Measurements from ENCODE around the gene PIAS4.

Gene PIAS4

GRCh38 chr19:3970313-3970807 is 37.2 kb upstream of the PIAS4 start (continued):
- TF ChIP-seq HOXD13 (CRISPR knock-in tag; IDR thresholded peaks at IDR 0.05; ENCODE audit: borderline replicate concordance): no peak
- no peak for TF ChIP-seq ZNF221 (tag by site-specific recombination; IDR thresholded peaks at IDR 0.05; ENCODE audit: borderline replicate concordance)
- TF ChIP-seq ZNF549 (tag by site-specific recombination; IDR thresholded peaks at IDR 0.05): no peak
- 0 out of 2 replicates have a peak, but pooled peaks have one; percentile 5 for TF ChIP-seq EGR2 (tag by site-specific recombination; IDR thresholded peaks at IDR 0.05; ENCODE audit: low read depth)
- peak; percentile 54; the same call in 1 of the 2 replicates for TF ChIP-seq KLF9 (tag by site-specific recombination; IDR thresholded peaks at IDR 0.05; ENCODE audit: low read depth)
- TF ChIP-seq ZNF37A (tag by site-specific recombination; IDR thresholded peaks at IDR 0.05): no peak
- peak; percentile 81; the same call in 1 of the 2 replicates for TF ChIP-seq ZBTB6 (tag by site-specific recombination; IDR thresholded peaks at IDR 0.05)
- TF ChIP-seq GLI2 (tag by site-specific recombination; IDR thresholded peaks at IDR 0.05; ENCODE audit: borderline replicate concordance, low read depth): no peak
- no peak for TF ChIP-seq YY1 (tag by site-specific recombination; IDR thresholded peaks at IDR 0.05)
- TF ChIP-seq ZNF449 (tag by site-specific recombination; IDR thresholded peaks at IDR 0.05): no peak
- no peak for TF ChIP-seq REST (tag by site-specific recombination; IDR thresholded peaks at IDR 0.05)
- TF ChIP-seq SP2 (tag by site-specific recombination; IDR thresholded peaks at IDR 0.05): peak; percentile 34
- no peak for TF ChIP-seq ZNF366 (tag by site-specific recombination; conservative IDR thresholded peaks at IDR 0.05)
- TF ChIP-seq ZNF19 (tag by site-specific recombination; IDR thresholded peaks at IDR 0.05; ENCODE audit: low read depth): no peak
- no peak for TF ChIP-seq ZSCAN5A (tag by site-specific recombination; IDR thresholded peaks at IDR 0.05)
- no peak for TF ChIP-seq MEIS1 (CRISPR knock-in tag; IDR thresholded peaks at IDR 0.05; ENCODE audit: borderline replicate concordance)
- no peak for TF ChIP-seq ZNF155 (tag by site-specific recombination; IDR thresholded peaks at IDR 0.05)
- TF ChIP-seq ZNF660 (tag by site-specific recombination; IDR thresholded peaks at IDR 0.05): no peak
- TF ChIP-seq ZNF792 (tag by site-specific recombination; IDR thresholded peaks at IDR 0.05): no peak
- no peak for TF ChIP-seq IKZF3 (tag by site-specific recombination; IDR thresholded peaks at IDR 0.05)
- no peak for TF ChIP-seq ZNF202 (tag by site-specific recombination; IDR thresholded peaks at IDR 0.05; ENCODE audit: borderline replicate concordance)
- no peak for TF ChIP-seq ZNF174 (tag by site-specific recombination; IDR thresholded peaks at IDR 0.05)
- TF ChIP-seq ZFP37 (tag by site-specific recombination; IDR thresholded peaks at IDR 0.05): no peak
- TF ChIP-seq ZNF529 (tag by site-specific recombination; IDR thresholded peaks at IDR 0.05; ENCODE audit: insufficient replicate concordance): no peak
- TF ChIP-seq ZBTB49 (tag by site-specific recombination; IDR thresholded peaks at IDR 0.05; ENCODE audit: low read depth): no peak
- TF ChIP-seq ZNF112 (tag by site-specific recombination; IDR thresholded peaks at IDR 0.05): no peak
- no peak for TF ChIP-seq ZNF26 (tag by site-specific recombination; IDR thresholded peaks at IDR 0.05)
- no peak for TF ChIP-seq ZNF157 (tag by site-specific recombination; IDR thresholded peaks at IDR 0.05)

Data from HEK293 (cell line).